Hepatocyte (in vitro differentiated cells): ENCODE results near the gene APOM.

ENCODE experiments used
- CTCF ChIP-seq: fragments of 200-600 bp; sonication (generic); IDR thresholded peaks from 2 replicates; pipeline ENCODE4 v1.5.1; 2016; ENCODE audit warnings: antibody characterized with exemption, mild to moderate bottlenecking; ENCODE audit not compliant: poor library complexity
- EZH2 ChIP-seq: fragments of 200-600 bp; sonication (generic); IDR thresholded peaks from 2 replicates; pipeline ENCODE4 v1.6.1; 2016; ENCODE audit warnings: antibody characterized with exemption, mild to moderate bottlenecking, borderline replicate concordance
- EZH2phosphoT487 ChIP-seq: fragments of 200-600 bp; sonication (generic); IDR thresholded peaks from one replicate; pipeline ENCODE4 v1.6.1; 2018; ENCODE audit warnings: antibody characterized with exemption, mild to moderate bottlenecking, low read depth, moderate library complexity; ENCODE audit not compliant: unreplicated experiment, severe bottlenecking

- TF ChIP-seq CTCF (no peak), EZH2phosphoT487 (no peak), EZH2 (no peak)
Observed at GRCh38 chr6:31619805-31620585, 35.7 kb upstream of the APOM start.
